Measurements from ENCODE around the gene MTX1. TPM values are rescaled to one million over a fixed set of nuclear protein-coding genes. Genes with fewer than 3 reads are reported as not detected.
"Not testable (repeated sequence)": the region's sequence is repeated elsewhere in the genome, so short reads cannot be mapped to it uniquely, and the experiment has no call there.

MTX1 gene
- 10 to 100 TPM; 22.3 to 28.5 (median 27.9) TPM for total RNA-seq
- 22.3 TPM for total RNA-seq (2013)

GRCh38 chr1:155208541-155209311, at the start of gene MTX1:
Gene MTX1, plus strand, starts transcription at chr1:155208695. Its CDS starts 110 bp downstream, at chr1:155208805.
- ATAC-seq (peak; percentile 80 to 94 (median 86)), DNase-seq (peak; percentile 88 to 93)
- Histone ChIP-seq H3K27ac (ENCODE audit: low read length) (peak within 1 kb of the TSS; percentile 100), H3K36me3 (ENCODE audit: control insufficient read depth, insufficient read depth, low read length) (no peaks in the 10 kb centered on the region), H3K4me1 (ENCODE audit: control insufficient read depth, insufficient read depth, low read length) (peaks cover 26% of the 10 kb centered on the region), H3K4me3 (ENCODE audit: low read length) (peak within 1 kb of the TSS; percentile 81), H3K9me3 (ENCODE audit: control insufficient read depth, insufficient read depth, low read length) (no peaks in the 10 kb centered on the region), H3K27me3 (ENCODE audit: control insufficient read depth, insufficient read depth, low read length) (no peaks in the 10 kb centered on the region)
- no peaks in the 10 kb centered on the region for H3K9me3 Mint-ChIP-seq
- H3K36me3 Mint-ChIP-seq = no peaks in the 10 kb centered on the region
- H3K27ac Mint-ChIP-seq = peak within 1 kb of the TSS; percentile 92 to 96
- TF ChIP-seq CTCF (IDR thresholded peaks at IDR 0.05) = no peak
- WGBS (ENCODE audit: insufficient coverage) = under 1% methylated on average over 64 of the region's 64 CpGs
- intact Hi-C loops (cut with micrococcal nuclease) = loop anchor here (5.0 kb wide), 1 partner anchor 384 kb away; no protein-coding TSS in a partner anchor
- H3K4me3 Mint-ChIP-seq = peak within 1 kb of the TSS; percentile 94
- H3K4me1 Mint-ChIP-seq = peaks cover 25 to 33% of the 10 kb centered on the region in 2 donors
- no peaks in the 10 kb centered on the region for H3K27me3 Mint-ChIP-seq (ENCODE audit: low read depth in 2 of 2)

DNA sequence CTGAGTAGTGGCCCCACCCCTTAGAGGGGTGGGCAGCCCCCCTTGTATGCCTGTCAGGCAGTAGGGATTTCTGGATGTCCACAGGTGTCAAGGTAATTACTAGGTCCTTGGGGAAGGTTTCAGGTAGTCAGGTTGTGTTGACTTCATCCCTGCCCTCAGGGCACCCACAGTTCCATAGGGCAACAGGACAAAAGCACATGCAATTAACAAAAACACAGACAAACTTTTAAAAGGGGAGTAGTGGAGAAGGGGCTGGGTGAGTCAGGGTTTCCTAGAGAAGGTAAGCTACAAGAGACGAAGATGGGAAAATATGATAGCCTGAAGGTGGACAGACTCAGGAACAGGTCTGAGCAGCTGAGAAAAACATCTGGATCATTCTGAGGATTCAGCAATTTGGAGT, 49.5 kb upstream of the MTX1 start:
- Mint-ChIP-seq H3K9me3 (no peaks in the 10 kb centered on the region), H3K4me1 (no peaks in the 10 kb centered on the region), H3K4me3 (no peak overlapping the region), H3K27ac (no peak overlapping the region), H3K27me3 (ENCODE audit: low read depth in 2 of 2) (peaks cover 6 to 11% of the 10 kb centered on the region in 2 donors), H3K36me3 (no peaks in the 10 kb centered on the region)
- no peak overlapping the region for H3K27ac ChIP-seq (ENCODE audit: low read length)
- DNase-seq (no peak), ATAC-seq (no peak)
- no peaks in the 10 kb centered on the region for H3K4me1 ChIP-seq (ENCODE audit: control insufficient read depth, insufficient read depth, low read length)
- intact Hi-C loops (cut with micrococcal nuclease) = no loop called here
- WGBS (ENCODE audit: insufficient coverage) = 93% methylated on average over 1 of the region's 1 CpG
- no peaks in the 10 kb centered on the region for H3K27me3 ChIP-seq (ENCODE audit: control insufficient read depth, insufficient read depth, low read length)
- no peaks in the 10 kb centered on the region for H3K36me3 ChIP-seq (ENCODE audit: control insufficient read depth, insufficient read depth, low read length)
- H3K9me3 ChIP-seq (ENCODE audit: control insufficient read depth, insufficient read depth, low read length) = no peaks in the 10 kb centered on the region
- no peak for TF ChIP-seq CTCF (IDR thresholded peaks at IDR 0.05)
- H3K4me3 ChIP-seq (ENCODE audit: low read length) = no peak overlapping the region

DNA sequence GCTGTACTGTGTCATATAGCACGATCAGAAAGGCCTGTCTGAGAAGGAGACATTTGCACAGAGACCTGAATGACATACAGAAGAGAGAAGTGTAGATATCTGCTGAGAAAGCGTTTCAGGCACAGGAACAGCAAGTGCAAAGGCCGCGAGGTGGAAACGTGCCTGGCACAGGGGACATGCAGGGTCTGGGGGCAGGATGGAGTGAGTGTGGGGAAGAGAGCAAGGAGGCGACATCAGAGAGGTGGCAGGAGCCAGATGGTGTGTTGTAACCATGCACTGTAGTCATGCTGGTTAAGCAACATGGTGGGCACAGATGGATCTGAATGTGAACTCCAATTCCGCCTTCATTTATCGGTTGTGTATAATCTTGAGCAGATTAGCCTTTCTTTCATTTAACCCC, 48.4 kb upstream of the MTX1 start:
- no peak for DNase-seq
- no peaks in the 10 kb centered on the region for H3K36me3 Mint-ChIP-seq
- ATAC-seq = no peak
- H3K4me3 ChIP-seq (ENCODE audit: low read length) = no peak overlapping the region
- WGBS (ENCODE audit: insufficient coverage) = 81% methylated on average over 7 of the region's 8 CpGs
- H3K27ac ChIP-seq (ENCODE audit: low read length) = no peak overlapping the region
- no peaks in the 10 kb centered on the region for H3K4me1 Mint-ChIP-seq
- H3K36me3 ChIP-seq (ENCODE audit: control insufficient read depth, insufficient read depth, low read length) = no peaks in the 10 kb centered on the region
- intact Hi-C loops (cut with micrococcal nuclease) = no loop called here
- no peaks in the 10 kb centered on the region for H3K9me3 Mint-ChIP-seq
- no peaks in the 10 kb centered on the region for H3K9me3 ChIP-seq (ENCODE audit: control insufficient read depth, insufficient read depth, low read length)
- no peaks in the 10 kb centered on the region for H3K27me3 ChIP-seq (ENCODE audit: control insufficient read depth, insufficient read depth, low read length)
- H3K4me1 ChIP-seq (ENCODE audit: control insufficient read depth, insufficient read depth, low read length) = no peaks in the 10 kb centered on the region
- TF ChIP-seq CTCF (IDR thresholded peaks at IDR 0.05) = no peak
- no peak overlapping the region for H3K4me3 Mint-ChIP-seq
- H3K27ac Mint-ChIP-seq = no peak overlapping the region
- H3K27me3 Mint-ChIP-seq (ENCODE audit: low read depth in 2 of 2) = peaks cover 6 to 9% of the 10 kb centered on the region in 2 donors

DNA sequence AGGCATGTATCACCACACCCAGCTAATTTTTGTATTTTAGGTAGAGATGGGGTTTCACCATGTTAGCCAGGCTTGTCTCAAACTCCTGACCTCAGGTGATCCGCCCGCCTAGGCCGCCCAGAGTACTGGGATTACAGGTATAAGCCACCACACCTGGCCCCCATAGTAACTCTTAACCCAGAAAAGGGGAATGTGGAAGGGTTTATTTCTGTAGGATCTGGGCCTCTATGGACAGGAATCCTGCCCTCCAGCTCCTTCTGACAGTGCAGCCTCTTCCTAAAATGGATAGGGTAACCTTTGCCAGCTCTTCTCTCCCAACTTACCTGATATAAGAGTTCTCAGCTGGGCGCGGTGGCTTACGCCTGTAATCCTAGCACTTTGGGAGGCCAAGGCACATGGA, 45.9 kb upstream of the MTX1 start:
- intact Hi-C loops (cut with micrococcal nuclease); H3K27me3 ChIP-seq (ENCODE audit: control insufficient read depth, insufficient read depth, low read length); H3K9me3 ChIP-seq (ENCODE audit: control insufficient read depth, insufficient read depth, low read length); H3K27ac ChIP-seq (ENCODE audit: low read length); H3K27me3 Mint-ChIP-seq (ENCODE audit: low read depth in 2 of 2); H3K36me3 ChIP-seq (ENCODE audit: control insufficient read depth, insufficient read depth, low read length); H3K9me3 Mint-ChIP-seq; H3K36me3 Mint-ChIP-seq; H3K4me3 Mint-ChIP-seq; H3K27ac Mint-ChIP-seq; H3K4me3 ChIP-seq (ENCODE audit: low read length); DNase-seq; ATAC-seq: not testable (repeated sequence)
- WGBS (ENCODE audit: insufficient coverage) = 100% methylated on average over 3 of the region's 6 CpGs
- peaks cover 10% of the 10 kb centered on the region for H3K4me1 ChIP-seq (ENCODE audit: control insufficient read depth, insufficient read depth, low read length)
- H3K4me1 Mint-ChIP-seq = peaks cover 0 to 11% of the 10 kb centered on the region in 2 donors

GRCh38 chr1:155163785-155164184, 44.7 kb upstream of the MTX1 start:
- intact Hi-C loops (cut with micrococcal nuclease); H3K36me3 Mint-ChIP-seq; H3K9me3 Mint-ChIP-seq; H3K27ac Mint-ChIP-seq; H3K4me3 ChIP-seq (ENCODE audit: low read length); H3K27ac ChIP-seq (ENCODE audit: low read length); H3K36me3 ChIP-seq (ENCODE audit: control insufficient read depth, insufficient read depth, low read length); H3K27me3 ChIP-seq (ENCODE audit: control insufficient read depth, insufficient read depth, low read length); H3K9me3 ChIP-seq (ENCODE audit: control insufficient read depth, insufficient read depth, low read length); ATAC-seq; H3K27me3 Mint-ChIP-seq (ENCODE audit: low read depth in 2 of 2); DNase-seq; H3K4me3 Mint-ChIP-seq: not testable (repeated sequence)
- H3K4me1 Mint-ChIP-seq = peaks cover 0 to 15% of the 10 kb centered on the region in 2 donors
- 90% methylated on average over 2 of the region's 4 CpGs for WGBS (ENCODE audit: insufficient coverage)
- H3K4me1 ChIP-seq (ENCODE audit: control insufficient read depth, insufficient read depth, low read length) = peaks cover 15% of the 10 kb centered on the region

DNA sequence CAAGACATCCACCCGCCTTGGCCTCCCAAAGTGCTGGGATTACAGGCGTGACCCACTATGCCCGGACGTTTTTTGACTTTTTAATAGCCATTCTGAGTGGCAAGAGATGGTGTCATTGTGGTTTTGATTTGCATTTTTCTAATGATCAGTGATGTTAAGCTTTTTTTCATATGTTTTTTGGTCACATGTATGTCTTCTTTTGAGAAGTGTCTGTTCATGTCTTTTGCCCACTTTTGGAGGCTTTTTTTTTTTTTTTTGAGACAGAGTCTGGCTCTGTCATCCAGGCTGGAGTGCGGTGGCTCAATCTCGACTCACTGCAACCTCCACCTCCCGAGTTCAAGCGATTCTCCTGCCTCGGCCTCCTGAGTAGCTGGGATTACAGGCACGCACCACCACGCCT, 43.9 kb upstream of the MTX1 start:
- not testable (repeated sequence) for H3K4me3 Mint-ChIP-seq; H3K27me3 ChIP-seq (ENCODE audit: control insufficient read depth, insufficient read depth, low read length); H3K27me3 Mint-ChIP-seq (ENCODE audit: low read depth in 2 of 2); H3K27ac Mint-ChIP-seq; H3K36me3 Mint-ChIP-seq; H3K9me3 ChIP-seq (ENCODE audit: control insufficient read depth, insufficient read depth, low read length); H3K27ac ChIP-seq (ENCODE audit: low read length); H3K36me3 ChIP-seq (ENCODE audit: control insufficient read depth, insufficient read depth, low read length); H3K4me3 ChIP-seq (ENCODE audit: low read length); H3K9me3 Mint-ChIP-seq; DNase-seq; ATAC-seq
- intact Hi-C loops (cut with micrococcal nuclease) = loop anchor here (5.0 kb wide), 1 partner anchor 37 kb away; the partner anchor contains the start of gene EFNA1
- 76% methylated on average over 4 of the region's 11 CpGs for WGBS (ENCODE audit: insufficient coverage)
- H3K4me1 ChIP-seq (ENCODE audit: control insufficient read depth, insufficient read depth, low read length) = peaks cover 15% of the 10 kb centered on the region
- H3K4me1 Mint-ChIP-seq = peaks cover 0 to 15% of the 10 kb centered on the region in 2 donors

Measured in natural killer cell (primary cell).